Measurements from ENCODE around the gene TSSK2. TPM values are rescaled to one million over a fixed set of nuclear protein-coding genes. Genes with fewer than 3 reads are reported as not detected.

TSSK2 gene
- polyA plus RNA-seq, 1 donor from 2014 or later: not detected

DNA sequence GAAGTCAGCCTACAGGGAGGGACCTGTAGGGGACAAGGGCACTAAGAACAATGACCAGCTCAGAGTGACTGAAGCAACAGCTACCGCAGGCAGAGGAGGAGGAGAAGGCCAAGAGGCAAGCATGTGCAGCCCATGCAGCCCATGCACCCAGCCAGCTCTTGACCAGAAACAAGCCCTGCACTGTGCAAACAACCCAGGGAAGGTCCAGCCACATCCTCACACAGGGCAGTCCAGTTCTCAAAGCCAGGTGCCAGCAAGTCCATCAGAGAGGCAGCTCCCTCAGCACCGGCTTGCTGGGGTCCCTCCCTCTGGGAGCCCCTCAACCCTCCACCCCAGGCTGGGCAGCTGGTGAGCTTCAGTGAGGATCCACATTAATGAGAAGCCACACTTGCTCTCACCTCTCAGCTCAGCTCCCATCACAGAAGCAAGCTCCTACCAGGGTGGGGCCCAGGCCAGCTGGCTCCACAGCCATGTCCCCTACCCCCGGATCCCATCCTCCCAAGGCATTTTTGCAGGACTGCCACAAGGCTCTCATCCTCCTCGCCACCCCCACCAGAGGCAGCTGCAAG, 16.0 kb upstream of the TSSK2 start:
- TF ChIP-seq EZH2 (IDR thresholded peaks at IDR 0.05; ENCODE audit: borderline replicate concordance, insufficient read depth, low read length, poor library complexity, severe bottlenecking) (no peak), SMC3 (conservative IDR thresholded peaks at IDR 0.05; ENCODE audit: poor library complexity) (no peak), POLR2AphosphoS5 (IDR thresholded peaks at IDR 0.05) (no peak)
- no peaks in the 10 kb centered on the region for H4K20me1 ChIP-seq (ENCODE audit: insufficient read depth)

DNA sequence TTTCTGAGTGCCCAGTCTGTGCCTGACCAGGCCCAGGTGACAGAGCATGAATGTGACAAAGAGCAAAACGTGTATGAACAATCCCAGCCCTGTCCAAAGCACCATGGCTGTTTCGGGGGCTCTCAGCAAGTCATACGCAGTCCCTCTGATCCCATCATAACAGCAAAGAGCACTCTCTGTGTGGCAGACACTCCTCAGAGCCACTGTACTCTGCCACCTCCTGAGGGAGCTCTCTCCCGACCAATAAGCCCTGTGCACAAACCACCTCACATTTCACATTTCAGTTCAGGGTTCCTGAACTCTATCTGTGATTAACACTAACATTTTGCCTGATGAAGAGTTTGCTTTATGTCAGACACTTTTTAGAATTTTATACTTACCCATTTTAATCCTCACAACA, 15.5 kb upstream of the TSSK2 start:
- H3F3A ChIP-seq (ENCODE audit: insufficient read depth, low read length, poor library complexity, severe bottlenecking): no peaks in the 10 kb centered on the region
- H4K20me1 ChIP-seq (ENCODE audit: insufficient read depth): no peaks in the 10 kb centered on the region
- no peaks in the 10 kb centered on the region for H3K9me2 ChIP-seq (ENCODE audit: insufficient read depth, low read length)
- H3K27ac ChIP-seq (ENCODE audit: low read length): no peak overlapping the region
- no peak overlapping the region for H2AFZ ChIP-seq (ENCODE audit: low read depth, low read length)
- no peak overlapping the region for H3K4me2 ChIP-seq (ENCODE audit: low read length)
- TF ChIP-seq, protein P1, sequence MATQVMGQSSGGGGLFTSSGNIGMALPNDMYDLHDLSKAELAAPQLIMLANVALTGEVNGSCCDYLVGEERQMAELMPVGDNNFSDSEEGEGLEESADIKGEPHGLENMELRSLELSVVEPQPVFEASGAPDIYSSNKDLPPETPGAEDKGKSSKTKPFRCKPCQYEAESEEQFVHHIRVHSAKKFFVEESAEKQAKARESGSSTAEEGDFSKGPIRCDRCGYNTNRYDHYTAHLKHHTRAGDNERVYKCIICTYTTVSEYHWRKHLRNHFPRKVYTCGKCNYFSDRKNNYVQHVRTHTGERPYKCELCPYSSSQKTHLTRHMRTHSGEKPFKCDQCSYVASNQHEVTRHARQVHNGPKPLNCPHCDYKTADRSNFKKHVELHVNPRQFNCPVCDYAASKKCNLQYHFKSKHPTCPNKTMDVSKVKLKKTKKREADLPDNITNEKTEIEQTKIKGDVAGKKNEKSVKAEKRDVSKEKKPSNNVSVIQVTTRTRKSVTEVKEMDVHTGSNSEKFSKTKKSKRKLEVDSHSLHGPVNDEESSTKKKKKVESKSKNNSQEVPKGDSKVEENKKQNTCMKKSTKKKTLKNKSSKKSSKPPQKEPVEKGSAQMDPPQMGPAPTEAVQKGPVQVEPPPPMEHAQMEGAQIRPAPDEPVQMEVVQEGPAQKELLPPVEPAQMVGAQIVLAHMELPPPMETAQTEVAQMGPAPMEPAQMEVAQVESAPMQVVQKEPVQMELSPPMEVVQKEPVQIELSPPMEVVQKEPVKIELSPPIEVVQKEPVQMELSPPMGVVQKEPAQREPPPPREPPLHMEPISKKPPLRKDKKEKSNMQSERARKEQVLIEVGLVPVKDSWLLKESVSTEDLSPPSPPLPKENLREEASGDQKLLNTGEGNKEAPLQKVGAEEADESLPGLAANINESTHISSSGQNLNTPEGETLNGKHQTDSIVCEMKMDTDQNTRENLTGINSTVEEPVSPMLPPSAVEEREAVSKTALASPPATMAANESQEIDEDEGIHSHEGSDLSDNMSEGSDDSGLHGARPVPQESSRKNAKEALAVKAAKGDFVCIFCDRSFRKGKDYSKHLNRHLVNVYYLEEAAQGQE (IDR thresholded peaks at IDR 0.05; ENCODE audit: borderline replicate concordance): no peak
- TF ChIP-seq EZH2 (IDR thresholded peaks at IDR 0.05; ENCODE audit: borderline replicate concordance, insufficient read depth, low read length, poor library complexity, severe bottlenecking) (no peak), MXI1 (conservative IDR thresholded peaks at IDR 0.05; ENCODE audit: poor library complexity, severe bottlenecking) (no peak), POLR2AphosphoS5 (IDR thresholded peaks at IDR 0.05) (no peak), EP300 (conservative IDR thresholded peaks at IDR 0.05; ENCODE audit: poor library complexity, severe bottlenecking) (no peak), TAF1 (IDR thresholded peaks at IDR 0.05; ENCODE audit: low read depth) (no peak), SMC3 (conservative IDR thresholded peaks at IDR 0.05; ENCODE audit: poor library complexity) (no peak), RAD21 (conservative IDR thresholded peaks at IDR 0.05) (no peak)
- TF ChIP-seq, protein P2, sequence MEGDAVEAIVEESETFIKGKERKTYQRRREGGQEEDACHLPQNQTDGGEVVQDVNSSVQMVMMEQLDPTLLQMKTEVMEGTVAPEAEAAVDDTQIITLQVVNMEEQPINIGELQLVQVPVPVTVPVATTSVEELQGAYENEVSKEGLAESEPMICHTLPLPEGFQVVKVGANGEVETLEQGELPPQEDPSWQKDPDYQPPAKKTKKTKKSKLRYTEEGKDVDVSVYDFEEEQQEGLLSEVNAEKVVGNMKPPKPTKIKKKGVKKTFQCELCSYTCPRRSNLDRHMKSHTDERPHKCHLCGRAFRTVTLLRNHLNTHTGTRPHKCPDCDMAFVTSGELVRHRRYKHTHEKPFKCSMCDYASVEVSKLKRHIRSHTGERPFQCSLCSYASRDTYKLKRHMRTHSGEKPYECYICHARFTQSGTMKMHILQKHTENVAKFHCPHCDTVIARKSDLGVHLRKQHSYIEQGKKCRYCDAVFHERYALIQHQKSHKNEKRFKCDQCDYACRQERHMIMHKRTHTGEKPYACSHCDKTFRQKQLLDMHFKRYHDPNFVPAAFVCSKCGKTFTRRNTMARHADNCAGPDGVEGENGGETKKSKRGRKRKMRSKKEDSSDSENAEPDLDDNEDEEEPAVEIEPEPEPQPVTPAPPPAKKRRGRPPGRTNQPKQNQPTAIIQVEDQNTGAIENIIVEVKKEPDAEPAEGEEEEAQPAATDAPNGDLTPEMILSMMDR (IDR thresholded peaks at IDR 0.05; ENCODE audit: poor library complexity, severe bottlenecking): no peak
- peaks cover 94% of the 10 kb centered on the region for H3K79me2 ChIP-seq (replicated peaks; ENCODE audit: insufficient read depth, low read length)
- H3K36me3 ChIP-seq (ENCODE audit: insufficient read depth, low read length): no peaks in the 10 kb centered on the region
- H3K9me3 ChIP-seq (ENCODE audit: low read length): no peaks in the 10 kb centered on the region
- H3K9ac ChIP-seq (ENCODE audit: low read length): no peak overlapping the region
- no peaks in the 10 kb centered on the region for H3K27me3 ChIP-seq (ENCODE audit: insufficient read depth, low read depth, low read length)
- H3K4me3 ChIP-seq (ENCODE audit: low read length): no peak overlapping the region

More for the DNA sequence above, 16.0 kb upstream of the TSSK2 start:
- Histone ChIP-seq H3K79me2 (replicated peaks; ENCODE audit: insufficient read depth, low read length) (peaks cover 89% of the 10 kb centered on the region), H3K27ac (ENCODE audit: low read length) (no peak overlapping the region), H3K27me3 (ENCODE audit: insufficient read depth, low read depth, low read length) (no peaks in the 10 kb centered on the region), H3F3A (ENCODE audit: insufficient read depth, low read length, poor library complexity, severe bottlenecking) (no peaks in the 10 kb centered on the region), H3K36me3 (ENCODE audit: insufficient read depth, low read length) (no peaks in the 10 kb centered on the region), H3K4me3 (ENCODE audit: low read length) (no peak overlapping the region), H2AFZ (ENCODE audit: low read depth, low read length) (no peak overlapping the region), H3K9ac (ENCODE audit: low read length) (no peak overlapping the region), H3K4me2 (ENCODE audit: low read length) (no peak overlapping the region), H3K9me2 (ENCODE audit: insufficient read depth, low read length) (no peaks in the 10 kb centered on the region), H3K9me3 (ENCODE audit: low read length) (no peaks in the 10 kb centered on the region)

Data from neural cell (in vitro differentiated cells).